Stimulated activated CD4-positive, alpha-beta T cell treated with anti-CD3 and anti-CD28 coated beads, Interleukin-2, amount 100 ng/mL, for 48 hours (primary cell): ENCODE results near the gene CD200R1.
"Not testable (repeated sequence)": the region's sequence is repeated elsewhere in the genome, so short reads cannot be mapped to it uniquely, and the experiment has no call there.

Experiments used
- DNase-seq, 2 donors: peaks; one replicate each; pipeline ENCODE4 v3.0.0-alpha.2; 2020

CD200R1 gene

GRCh38 chr3:112973325-112974177 is 1.4 kb downstream of the CD200R1 start:
- peak; percentile 28 to 29 for DNase-seq

- DNase-seq = no peak
Measured at GRCh38 chr3:112972158-112972557, 2.7 kb downstream of the CD200R1 start.

GRCh38 chr3:112967828-112968227 is 7.1 kb downstream of the CD200R1 start:
- no peak for DNase-seq

GRCh38 chr3:112967425-112967824 is 7.5 kb downstream of the CD200R1 start:
- no peak for DNase-seq

GRCh38 chr3:112966633-112967032 is 8.3 kb downstream of the CD200R1 start:
- DNase-seq = no peak

DNA sequence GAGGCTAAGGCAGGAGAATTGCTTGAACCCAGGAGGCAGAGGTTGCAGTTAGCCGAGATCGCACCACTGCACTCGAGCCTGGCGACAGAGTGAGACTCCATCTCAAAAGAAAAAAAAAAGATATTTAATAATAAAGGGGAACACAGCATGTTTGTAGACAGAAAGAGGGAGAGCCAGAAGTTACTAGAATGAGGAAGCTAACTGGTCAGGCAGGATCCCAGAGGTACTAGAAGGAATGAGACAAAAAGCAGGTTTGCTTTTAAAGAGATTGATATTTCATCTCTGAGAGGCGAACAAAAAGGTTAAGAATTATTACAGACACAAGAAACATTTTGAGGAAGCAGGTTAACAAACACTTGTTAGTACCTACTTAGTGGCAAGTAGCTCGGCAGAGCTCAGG is 9.2 kb downstream of the CD200R1 start:
- no peak for DNase-seq

- no peak for DNase-seq
Measured at GRCh38 chr3:112963683-112964082, 11.2 kb downstream of the CD200R1 start.

DNA sequence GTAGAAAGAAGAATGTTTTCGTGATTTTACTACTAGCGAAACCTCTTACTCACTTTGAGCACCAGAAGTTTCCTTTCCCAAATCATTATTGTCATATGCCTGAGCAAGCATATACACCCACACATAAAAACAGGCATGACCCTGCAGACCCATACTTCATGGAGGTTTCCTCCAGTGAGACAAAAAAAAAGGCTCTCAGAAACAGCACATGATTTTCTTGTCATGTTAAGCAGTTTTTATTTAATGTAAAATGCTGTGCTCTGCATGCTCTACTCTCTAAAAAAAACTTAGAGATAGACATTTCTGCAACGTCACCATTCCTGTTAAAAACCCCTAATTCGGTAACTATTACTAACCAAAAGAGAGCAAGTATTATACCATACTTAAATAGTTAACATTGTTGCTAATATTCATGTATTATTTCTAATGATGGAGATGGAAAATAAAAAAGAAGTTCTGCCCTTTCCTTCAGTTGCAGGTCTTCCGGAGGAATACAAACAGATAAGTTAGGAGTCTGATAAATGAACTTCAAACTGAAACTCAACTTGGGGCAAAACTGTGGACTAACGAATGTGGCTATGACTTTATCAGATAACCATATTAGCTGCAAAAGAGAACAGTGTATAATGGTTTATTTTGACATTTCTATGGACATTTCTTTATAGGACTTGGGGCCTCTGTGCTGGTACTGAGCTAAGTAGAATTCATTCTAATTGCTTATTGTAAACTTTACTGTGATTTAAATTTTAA is 15.9 kb downstream of the CD200R1 start:
- no peak for DNase-seq

- DNase-seq = no peak
Measured at GRCh38 chr3:112956351-112956750, 18.6 kb downstream of the CD200R1 start.

GRCh38 chr3:112948346-112948838 is 26.5 kb downstream of the CD200R1 start:
- DNase-seq = no peak

DNA sequence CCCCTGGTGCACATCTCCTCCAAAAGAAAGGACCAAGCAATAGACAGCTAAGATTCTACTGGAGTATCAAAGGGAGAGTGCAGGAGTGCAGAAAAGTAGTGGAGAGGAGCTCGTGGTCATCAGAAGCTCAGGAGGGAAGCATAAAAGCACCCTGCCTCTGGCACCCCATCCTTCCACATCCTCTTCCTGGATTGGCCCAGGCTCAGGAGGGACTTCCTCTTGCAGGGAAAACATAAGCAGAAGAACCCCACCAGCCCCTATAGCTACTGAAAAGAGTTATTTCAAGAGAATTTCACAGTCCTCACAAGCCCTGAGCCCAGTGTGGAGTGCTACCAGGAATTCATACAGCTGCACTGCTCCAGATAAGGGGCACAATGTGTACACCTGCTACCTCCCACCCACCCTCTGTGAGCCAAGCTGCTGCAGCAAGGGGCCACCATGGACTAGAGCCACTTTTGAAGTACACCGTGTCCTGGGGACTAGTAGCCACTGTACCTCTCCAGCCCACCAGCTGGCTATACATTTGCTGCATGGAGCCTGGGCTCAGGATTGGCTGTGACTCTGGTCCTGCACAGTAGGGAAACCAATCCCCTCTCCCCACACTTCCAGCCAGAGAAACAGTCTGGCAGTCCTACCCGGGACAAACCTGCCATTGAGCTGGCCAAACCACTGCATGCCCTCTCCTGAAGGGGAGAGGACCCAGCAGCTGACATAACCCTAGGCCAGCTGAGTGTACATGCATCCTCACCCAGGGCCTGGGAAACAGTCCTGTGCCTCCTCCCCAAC is 43.0 kb downstream of the CD200R1 start:
- DNase-seq = no peak

GRCh38 chr3:112930771-112931170 is 44.1 kb downstream of the CD200R1 start:
- DNase-seq = no peak

GRCh38 chr3:112925969-112926368 is 48.9 kb downstream of the CD200R1 start:
- no peak for DNase-seq

GRCh38 chr3:112925560-112925959 is 49.3 kb downstream of the CD200R1 start:
- no peak for DNase-seq

- not testable (repeated sequence) for DNase-seq
Measured at GRCh38 chr3:112919541-112919940, 55.4 kb downstream of the CD200R1 start.

GRCh38 chr3:112908252-112908651 is 66.7 kb downstream of the CD200R1 start:
- DNase-seq = no peak

GRCh38 chr3:112904786-112905185 is 70.1 kb downstream of the CD200R1 start:
- DNase-seq = no peak

DNA sequence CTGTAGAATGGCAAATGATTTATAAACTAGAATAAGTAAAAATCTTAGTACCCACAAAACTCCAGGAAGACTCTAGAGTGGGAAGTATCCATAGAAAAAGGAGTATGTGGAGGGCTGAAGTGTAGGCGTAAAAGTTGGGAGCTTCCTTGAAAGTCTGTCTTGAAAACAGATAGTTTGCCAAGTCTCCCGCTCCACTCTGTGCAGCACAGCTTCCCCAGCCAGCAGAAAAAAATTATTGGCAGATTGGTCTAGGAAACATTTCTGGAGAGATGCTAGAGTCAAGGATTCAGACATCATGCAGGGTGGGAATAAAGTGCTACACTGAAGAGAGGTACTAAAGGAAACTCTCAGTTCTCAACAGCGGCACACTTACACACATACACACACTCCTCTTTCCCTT is 74.8 kb downstream of the CD200R1 start:
- no peak for DNase-seq

GRCh38 chr3:112897791-112898190 is 77.1 kb downstream of the CD200R1 start:
- DNase-seq = no peak

GRCh38 chr3:112894258-112894657 is 80.6 kb downstream of the CD200R1 start:
- no peak for DNase-seq

- no peak for DNase-seq
Measured at GRCh38 chr3:112889357-112889756, 85.5 kb downstream of the CD200R1 start.

DNA sequence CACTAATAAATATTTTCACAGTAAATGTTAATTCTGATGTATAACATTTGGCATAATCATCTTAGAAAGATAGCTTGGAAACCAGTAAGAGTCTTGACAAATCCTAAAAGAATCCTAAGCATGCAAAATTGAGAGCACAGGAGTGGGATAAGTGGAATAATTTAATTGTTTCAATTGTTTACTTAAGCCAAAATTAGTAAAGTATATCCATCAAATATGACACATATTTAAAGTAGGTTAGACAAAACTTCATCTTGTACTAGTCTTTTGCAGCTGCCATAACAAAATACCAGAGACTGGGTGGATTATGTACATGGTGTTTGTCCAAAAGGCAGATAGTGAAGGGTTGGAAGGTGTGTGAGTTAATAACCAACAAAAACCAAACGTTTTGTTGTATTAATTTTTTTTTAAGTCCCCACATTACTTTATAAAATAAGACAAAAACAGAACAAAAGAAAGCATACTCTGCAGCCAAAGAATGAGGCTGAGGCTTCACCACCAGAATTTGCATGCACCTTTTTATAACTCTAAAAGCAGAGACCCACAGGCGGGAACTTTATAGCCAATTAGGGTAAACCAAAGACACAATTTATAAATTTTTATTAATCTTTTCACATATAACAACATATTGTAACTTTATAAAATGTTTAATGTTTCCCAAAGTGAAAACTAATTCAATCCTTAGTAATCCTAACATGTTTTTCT is 86.4 kb downstream of the CD200R1 start:
- DNase-seq = no peak
